DOHH2 (cell line): ENCODE measurements around the gene IFT43.

Source experiments
- H3F3A ChIP-seq: fragments of 200-600 bp; sonication (generic), shearing (Covaris generic); 2 replicates; pipeline ENCODE4 v1.6.0; 2016; ENCODE audit warnings: antibody characterized with exemption, mild to moderate bottlenecking; ENCODE audit not compliant: control insufficient read depth, insufficient read depth
- H3K27ac ChIP-seq: fragments of 200-600 bp; sonication (generic); 2 replicates; pipeline ENCODE4 v1.5.1; 2014; ENCODE audit warnings: low read depth, mild to moderate bottlenecking, low read length, moderate library complexity
- H3K27me3 ChIP-seq: fragments of 200-600 bp; sonication (generic); 2 replicates; pipeline ENCODE4 v1.6.1; 2014; ENCODE audit warnings: mild to moderate bottlenecking, low read length, mixed read lengths; ENCODE audit not compliant: control insufficient read depth
- H3K36me3 ChIP-seq: fragments of 200-600 bp; sonication (generic); 2 replicates; pipeline ENCODE4 v1.6.1; 2014; ENCODE audit warnings: mild to moderate bottlenecking, low read length, moderate library complexity, mixed read lengths; ENCODE audit not compliant: control insufficient read depth
- H3K4me1 ChIP-seq: fragments of 200-600 bp; sonication (generic); 2 replicates; pipeline ENCODE4 v1.6.1; 2014; ENCODE audit warnings: mild to moderate bottlenecking, low read length, mixed read lengths; ENCODE audit not compliant: control insufficient read depth
- H3K4me2 ChIP-seq: fragments of 200-600 bp; sonication (generic); 2 replicates; pipeline ENCODE4 v1.6.0; 2014; ENCODE audit warnings: mild to moderate bottlenecking, low read length, moderate library complexity
- H3K4me3 ChIP-seq: fragments of 200-600 bp; sonication (generic); 2 replicates; pipeline ENCODE4 v1.5.1; 2014; ENCODE audit warnings: mild to moderate bottlenecking, low read length, mixed read lengths
- H3K79me2 ChIP-seq: fragments of 200-600 bp; sonication (generic); 2 replicates; pipeline ENCODE4 v1.6.1; 2014; ENCODE audit warnings: mild to moderate bottlenecking, low read length, mixed read lengths; ENCODE audit not compliant: control insufficient read depth
- H3K9me2 ChIP-seq: fragments of 200-600 bp; sonication (generic); replicated peaks from 2 replicates; pipeline ENCODE4 v1.6.1; 2014; ENCODE audit warnings: mild to moderate bottlenecking, low read length, mixed read lengths; ENCODE audit not compliant: control insufficient read depth
- H3K9me3 ChIP-seq: fragments of 200-600 bp; sonication (generic); 2 replicates; pipeline ENCODE4 v1.6.1; 2014; ENCODE audit warnings: antibody characterized with exemption, low read length, mixed read lengths; ENCODE audit not compliant: control insufficient read depth, insufficient read depth
- H4K20me1 ChIP-seq: fragments of 200-600 bp; sonication (generic); 2 replicates; pipeline ENCODE4 v1.6.0; 2014; ENCODE audit warnings: low read depth, mild to moderate bottlenecking, antibody characterized with exemption, low read length, moderate library complexity; ENCODE audit not compliant: control insufficient read depth, insufficient read depth
- EZH2phosphoT487 ChIP-seq: fragments of 200-600 bp; sonication (generic); IDR thresholded peaks from 2 replicates; pipeline ENCODE4 v1.6.1; 2017; ENCODE audit warnings: borderline replicate concordance, mild to moderate bottlenecking, antibody characterized with exemption, low read length, moderate library complexity, mixed read lengths
- TF ChIP-seq, protein P1 (sequence below): fragments of 200-600 bp; sonication (generic); IDR thresholded peaks from one replicate; pipeline ENCODE4 v1.5.1; 2014; ENCODE audit warnings: antibody characterized with exemption, mild to moderate bottlenecking, low read depth, low read length; ENCODE audit not compliant: poor library complexity, severe bottlenecking

The IFT43 gene

DNA sequence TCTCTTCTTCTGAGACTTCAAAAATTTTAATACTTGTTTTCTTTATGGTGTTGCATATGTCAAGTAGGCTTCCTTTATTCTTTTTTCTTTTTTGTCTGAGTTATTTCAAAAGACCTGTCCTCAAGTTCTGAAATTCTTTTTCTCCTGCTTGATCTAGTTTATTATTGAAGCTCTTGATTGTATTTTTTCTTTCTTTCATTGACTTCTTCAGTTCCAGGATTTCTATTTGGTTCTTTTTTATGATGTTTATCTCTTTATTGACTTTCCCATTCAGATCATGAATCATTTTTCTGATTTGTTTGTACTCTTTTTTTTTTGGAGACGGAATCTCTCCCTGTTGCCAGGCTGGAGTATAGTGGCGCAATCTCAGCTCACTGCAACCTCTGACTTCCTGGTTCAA, 34.1 kb downstream of the IFT43 start:
- H4K20me1 ChIP-seq, result no peaks in the 10 kb centered on the region
- no peak overlapping the region for H3K27ac ChIP-seq
- H3F3A ChIP-seq, result no peaks in the 10 kb centered on the region
- peaks cover 12% of the 10 kb centered on the region; the same call in 1 of the 2 replicates for H3K9me3 ChIP-seq
- H3K36me3 ChIP-seq, result no peaks in the 10 kb centered on the region
- H3K79me2 ChIP-seq, result no peaks in the 10 kb centered on the region
- peaks cover 24% of the 10 kb centered on the region for H3K4me1 ChIP-seq
- TF ChIP-seq EZH2phosphoT487, result no peak
- TF ChIP-seq, protein P1, sequence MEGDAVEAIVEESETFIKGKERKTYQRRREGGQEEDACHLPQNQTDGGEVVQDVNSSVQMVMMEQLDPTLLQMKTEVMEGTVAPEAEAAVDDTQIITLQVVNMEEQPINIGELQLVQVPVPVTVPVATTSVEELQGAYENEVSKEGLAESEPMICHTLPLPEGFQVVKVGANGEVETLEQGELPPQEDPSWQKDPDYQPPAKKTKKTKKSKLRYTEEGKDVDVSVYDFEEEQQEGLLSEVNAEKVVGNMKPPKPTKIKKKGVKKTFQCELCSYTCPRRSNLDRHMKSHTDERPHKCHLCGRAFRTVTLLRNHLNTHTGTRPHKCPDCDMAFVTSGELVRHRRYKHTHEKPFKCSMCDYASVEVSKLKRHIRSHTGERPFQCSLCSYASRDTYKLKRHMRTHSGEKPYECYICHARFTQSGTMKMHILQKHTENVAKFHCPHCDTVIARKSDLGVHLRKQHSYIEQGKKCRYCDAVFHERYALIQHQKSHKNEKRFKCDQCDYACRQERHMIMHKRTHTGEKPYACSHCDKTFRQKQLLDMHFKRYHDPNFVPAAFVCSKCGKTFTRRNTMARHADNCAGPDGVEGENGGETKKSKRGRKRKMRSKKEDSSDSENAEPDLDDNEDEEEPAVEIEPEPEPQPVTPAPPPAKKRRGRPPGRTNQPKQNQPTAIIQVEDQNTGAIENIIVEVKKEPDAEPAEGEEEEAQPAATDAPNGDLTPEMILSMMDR, result no peak
- no peak overlapping the region for H3K4me2 ChIP-seq
- H3K9me2 ChIP-seq, result no peaks in the 10 kb centered on the region
- no peaks in the 10 kb centered on the region for H3K27me3 ChIP-seq
- no peak overlapping the region for H3K4me3 ChIP-seq

DNA sequence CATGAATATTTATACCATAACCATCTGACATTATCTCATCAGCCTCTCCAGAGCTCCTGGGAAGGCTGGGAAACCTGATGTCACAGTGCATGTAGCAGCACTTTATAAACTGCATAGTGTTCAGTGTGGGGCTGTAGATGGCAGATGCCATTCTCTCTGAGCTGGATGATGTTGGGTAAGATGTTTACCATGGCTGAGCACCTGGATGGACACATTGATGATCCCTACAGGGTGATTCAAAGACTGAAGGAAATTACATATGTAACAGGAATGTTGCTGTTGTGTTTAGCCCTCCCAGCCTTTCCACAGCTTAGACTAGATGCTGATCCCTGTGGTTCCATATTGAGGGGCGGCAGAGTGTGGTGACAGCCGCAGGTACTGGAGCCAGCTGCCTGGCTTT, 37.4 kb downstream of the IFT43 start:
- no peak overlapping the region for H3K4me3 ChIP-seq
- no peaks in the 10 kb centered on the region for H3K27me3 ChIP-seq

GRCh38 chr14:76023757-76024156, 38.2 kb downstream of the IFT43 start:
- H4K20me1 ChIP-seq, result no peaks in the 10 kb centered on the region
- H3K9me2 ChIP-seq, result no peaks in the 10 kb centered on the region
- no peak overlapping the region for H3K4me2 ChIP-seq
- H3K27ac ChIP-seq, result no peak overlapping the region
- no peak for TF ChIP-seq EZH2phosphoT487
- TF ChIP-seq, protein P1, result no peak
- no peaks in the 10 kb centered on the region for H3K36me3 ChIP-seq
- peaks cover 9% of the 10 kb centered on the region; the same call in 1 of the 2 replicates for H3K9me3 ChIP-seq
- H3K27me3 ChIP-seq, result no peaks in the 10 kb centered on the region
- no peaks in the 10 kb centered on the region for H3K79me2 ChIP-seq
- H3K4me1 ChIP-seq, result no peaks in the 10 kb centered on the region
- no peak overlapping the region for H3K4me3 ChIP-seq
- H3F3A ChIP-seq, result no peaks in the 10 kb centered on the region

More for the DNA sequence above, 37.4 kb downstream of the IFT43 start:
- no peak for TF ChIP-seq EZH2phosphoT487
- TF ChIP-seq, protein P1, result no peak
- no peaks in the 10 kb centered on the region for H3K79me2 ChIP-seq
- H3K4me2 ChIP-seq, result no peak overlapping the region
- H3K9me3 ChIP-seq, result peaks cover 9% of the 10 kb centered on the region; the same call in 1 of the 2 replicates
- no peaks in the 10 kb centered on the region for H3K36me3 ChIP-seq
- H4K20me1 ChIP-seq, result no peaks in the 10 kb centered on the region
- no peaks in the 10 kb centered on the region for H3K9me2 ChIP-seq
- H3K27ac ChIP-seq, result no peak overlapping the region
- no peaks in the 10 kb centered on the region for H3F3A ChIP-seq
- H3K4me1 ChIP-seq, result no peaks in the 10 kb centered on the region
